Lung (tissue), 12 donors: ENCODE data around the gene SIGLEC1. TPM values are rescaled to one million over a fixed set of nuclear protein-coding genes. Genes with fewer than 3 reads are reported as not detected.

Experiments
- ATAC-seq: fragments of 200-7000 bp; cut with Tn5 transposase; one replicate; pipeline ENCODE4 v1.9.1; 2020; ENCODE audit warnings: moderate number of reproducible peaks; ENCODE audit not compliant: insufficient read depth, low FRiP score
- DNase-seq, 3 donors: peaks; one replicate each; pipeline ENCODE4 v3.0.0-alpha.2; 2013 to 2017
- H3K27ac ChIP-seq, 2 donors: one replicate each; pipeline ENCODE4 v1.5.1; 2013; ENCODE audit warnings: mild to moderate bottlenecking in 2 of 2, moderate library complexity in 2 of 2, control low read depth in 1 of 2, inconsistent platforms in 1 of 2, low read depth in 1 of 2, low read length in 1 of 2
- H3K27me3 ChIP-seq, 3 donors: one replicate each; pipeline ENCODE4 v1.5.1; 2013; ENCODE audit warnings: low read length in 2 of 3; ENCODE audit not compliant: control insufficient read depth in 3 of 3, insufficient read depth in 3 of 3
- H3K36me3 ChIP-seq, 4 donors: one replicate each; pipeline ENCODE4 v1.5.1; 2013; ENCODE audit warnings: low read length in 4 of 4, mild to moderate bottlenecking in 1 of 4, moderate library complexity in 1 of 4; ENCODE audit not compliant: control insufficient read depth in 4 of 4, insufficient read depth in 4 of 4
- H3K4me1 ChIP-seq, 5 donors: one replicate each; pipeline ENCODE4 v1.5.1; 2013; ENCODE audit warnings: low read length in 5 of 5, mild to moderate bottlenecking in 2 of 5, moderate library complexity in 1 of 5; ENCODE audit not compliant: control insufficient read depth in 5 of 5, insufficient read depth in 5 of 5
- H3K4me3 ChIP-seq: one replicate; pipeline ENCODE4 v1.5.1; 2013; ENCODE audit warnings: mild to moderate bottlenecking, control low read depth, moderate library complexity
- H3K9ac ChIP-seq, 2 donors: one replicate each; pipeline ENCODE4 v1.5.1; 2013; ENCODE audit warnings: low read length in 2 of 2, control low read depth in 1 of 2; ENCODE audit not compliant: insufficient read depth in 1 of 2
- H3K9me3 ChIP-seq, 4 donors: one replicate each; pipeline ENCODE4 v1.5.1; 2013; ENCODE audit warnings: low read length in 3 of 4, mild to moderate bottlenecking in 1 of 4, moderate library complexity in 1 of 4; ENCODE audit not compliant: control insufficient read depth in 4 of 4, insufficient read depth in 3 of 4
- CTCF ChIP-seq: IDR thresholded peaks from 2 replicates; pipeline ENCODE4 v1.5.1; 2012; ENCODE audit warnings: mild to moderate bottlenecking; ENCODE audit errors: control extremely low read depth, extremely low read depth
- WGBS, 2 donors: extraction: QIAGEN DNeasy Blood & Tissue Kit; methylation state at CpG; one replicate each; pipeline ENCODE4 v1.1.7; 2013; 5-methylcytosine and 5-hydroxymethylcytosine counted together
- polyA plus RNA-seq, 2 donors: library from polyadenylated mRNA; stranded (reverse); fragments of 200-250 nt; gene quantifications; one replicate each; pipeline ENCODE4 v1.2.1, GENCODE V29; 2013
- total RNA-seq, 2 donors: library from RNA; depleted of rRNA in 1 of 2; stranded (reverse); fragments of >200 nt in 1 of 2; gene quantifications; one replicate each; pipeline ENCODE4 v1.2.1, GENCODE V29; 2014 to 2021
- donor health status: control.
- donor health status: control.
- donor health status: Bipolar disorder and iron deficiency.
- donor health status: healthy.
- donor health status: DM: yes; HTN: yes; CAD: no.

Gene SIGLEC1
- total and polyA plus RNA-seq, 4 donors: 3.7 to 34.2 (median 18.7) TPM

- Histone ChIP-seq H3K9me3 (no peaks in the 10 kb centered on the region), H3K4me1 (no peaks in the 10 kb centered on the region), H3K27ac (no peak overlapping the region), H3K36me3 (no peaks in the 10 kb centered on the region), H3K27me3 (no peaks in the 10 kb centered on the region), H3K9ac (no peak overlapping the region), H3K4me3 (no peak overlapping the region)
- DNase-seq (peak in 1 of 3 donors; percentile 33), ATAC-seq (no peak)
- WGBS, 2 donors: 77 to 81% methylated on average over 5 of the region's 5 CpGs
- no peak for TF ChIP-seq CTCF
Observed at GRCh38 chr20:3704087-3704486, 8.3 kb downstream of the SIGLEC1 start.

GRCh38 chr20:3702611-3703391, 9.6 kb downstream of the SIGLEC1 start:
- WGBS, 2 donors: 95 to 97% methylated on average over 11 of the region's 11 CpGs
- ATAC-seq: no peak

GRCh38 chr20:3701061-3701998, 11.1 kb downstream of the SIGLEC1 start:
- Histone ChIP-seq H3K9ac (no peak overlapping the region), H3K27me3 (no peaks in the 10 kb centered on the region), H3K27ac (no peak overlapping the region), H3K36me3 (no peaks in the 10 kb centered on the region), H3K4me1 (peaks cover 0 to 10% (median 0%) of the 10 kb centered on the region in 5 donors), H3K4me3 (no peak overlapping the region), H3K9me3 (peaks cover 0 to 4% (median under 1%) of the 10 kb centered on the region in 4 donors)
- DNase-seq (no peak), ATAC-seq (no peak)
- TF ChIP-seq CTCF: no peak
- 84 to 89% methylated on average over 13 of the region's 13 CpGs for WGBS, 2 donors

More at GRCh38 chr20:3702611-3703391, 9.6 kb downstream of the SIGLEC1 start:
- no peaks in the 10 kb centered on the region for H3K36me3 ChIP-seq
- TF ChIP-seq CTCF: no peak
- no peak for DNase-seq
- peaks cover 0 to 10% (median 0%) of the 10 kb centered on the region in 5 donors for H3K4me1 ChIP-seq
- no peak overlapping the region for H3K9ac ChIP-seq
- no peaks in the 10 kb centered on the region for H3K9me3 ChIP-seq
- no peaks in the 10 kb centered on the region for H3K27me3 ChIP-seq
- H3K4me3 ChIP-seq: no peak overlapping the region
- H3K27ac ChIP-seq: no peak overlapping the region
